ENCODE results near the gene NME8.
A peak's percentile ranks its signal among the peaks of the same experiment; 100 is the strongest.
"Not testable (repeated sequence)": the region's sequence is repeated elsewhere in the genome, so short reads cannot be mapped to it uniquely, and the experiment has no call there.

Gene NME8, protein sequence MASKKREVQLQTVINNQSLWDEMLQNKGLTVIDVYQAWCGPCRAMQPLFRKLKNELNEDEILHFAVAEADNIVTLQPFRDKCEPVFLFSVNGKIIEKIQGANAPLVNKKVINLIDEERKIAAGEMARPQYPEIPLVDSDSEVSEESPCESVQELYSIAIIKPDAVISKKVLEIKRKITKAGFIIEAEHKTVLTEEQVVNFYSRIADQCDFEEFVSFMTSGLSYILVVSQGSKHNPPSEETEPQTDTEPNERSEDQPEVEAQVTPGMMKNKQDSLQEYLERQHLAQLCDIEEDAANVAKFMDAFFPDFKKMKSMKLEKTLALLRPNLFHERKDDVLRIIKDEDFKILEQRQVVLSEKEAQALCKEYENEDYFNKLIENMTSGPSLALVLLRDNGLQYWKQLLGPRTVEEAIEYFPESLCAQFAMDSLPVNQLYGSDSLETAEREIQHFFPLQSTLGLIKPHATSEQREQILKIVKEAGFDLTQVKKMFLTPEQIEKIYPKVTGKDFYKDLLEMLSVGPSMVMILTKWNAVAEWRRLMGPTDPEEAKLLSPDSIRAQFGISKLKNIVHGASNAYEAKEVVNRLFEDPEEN

GRCh38 chr7:37848297-37848696 is at the start of gene NME8:
NME8 (plus strand) TSS chr7:37848597; CDS start chr7:37850267, 1,670 bp downstream.
- no peak for DNase-seq

- no peak for DNase-seq
These were observed 42.2 kb upstream of the NME8 start for GRCh38 chr7:37806152-37806551.

GRCh38 chr7:37812161-37812580 is 36.2 kb upstream of the NME8 start:
- DNase-seq: not testable (repeated sequence)

GRCh38 chr7:37815671-37816371 is 32.6 kb upstream of the NME8 start:
- no peak for DNase-seq

DNA sequence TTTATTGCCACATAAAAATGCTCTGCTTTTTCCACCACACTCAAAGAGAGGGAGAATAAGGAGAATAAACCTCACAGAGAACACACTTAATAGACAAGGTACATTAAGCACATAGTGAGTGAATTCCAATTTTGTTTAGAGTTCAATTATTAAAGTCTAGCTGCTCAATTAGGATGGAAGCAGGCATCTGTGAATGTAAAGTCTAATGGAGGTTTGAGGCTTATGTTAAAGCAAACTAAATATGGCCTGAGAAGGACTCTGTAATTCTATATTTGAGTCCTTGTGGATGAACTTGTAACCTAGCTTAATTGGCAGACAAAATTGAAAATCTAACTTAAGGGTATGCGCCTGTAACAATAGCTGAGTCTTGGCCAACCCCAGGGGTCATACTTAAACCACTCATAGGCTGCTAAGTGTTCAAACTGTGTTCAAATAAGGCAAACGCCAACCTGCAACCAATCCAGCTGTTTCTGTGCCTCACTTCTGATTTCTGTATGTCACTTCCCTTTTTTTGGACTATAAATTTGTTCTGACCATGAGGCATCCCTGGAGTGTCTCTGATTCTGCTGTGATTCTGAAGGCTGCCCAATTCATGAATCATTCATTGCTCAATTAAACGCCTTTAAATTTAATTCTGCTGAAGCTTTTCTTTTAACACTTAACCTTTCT is 31.3 kb upstream of the NME8 start:
- no peak for DNase-seq

GRCh38 chr7:37817591-37817960 is 30.8 kb upstream of the NME8 start:
- DNase-seq: no peak

GRCh38 chr7:37817996-37818720 is 30.2 kb upstream of the NME8 start:
- DNase-seq: no peak

DNA sequence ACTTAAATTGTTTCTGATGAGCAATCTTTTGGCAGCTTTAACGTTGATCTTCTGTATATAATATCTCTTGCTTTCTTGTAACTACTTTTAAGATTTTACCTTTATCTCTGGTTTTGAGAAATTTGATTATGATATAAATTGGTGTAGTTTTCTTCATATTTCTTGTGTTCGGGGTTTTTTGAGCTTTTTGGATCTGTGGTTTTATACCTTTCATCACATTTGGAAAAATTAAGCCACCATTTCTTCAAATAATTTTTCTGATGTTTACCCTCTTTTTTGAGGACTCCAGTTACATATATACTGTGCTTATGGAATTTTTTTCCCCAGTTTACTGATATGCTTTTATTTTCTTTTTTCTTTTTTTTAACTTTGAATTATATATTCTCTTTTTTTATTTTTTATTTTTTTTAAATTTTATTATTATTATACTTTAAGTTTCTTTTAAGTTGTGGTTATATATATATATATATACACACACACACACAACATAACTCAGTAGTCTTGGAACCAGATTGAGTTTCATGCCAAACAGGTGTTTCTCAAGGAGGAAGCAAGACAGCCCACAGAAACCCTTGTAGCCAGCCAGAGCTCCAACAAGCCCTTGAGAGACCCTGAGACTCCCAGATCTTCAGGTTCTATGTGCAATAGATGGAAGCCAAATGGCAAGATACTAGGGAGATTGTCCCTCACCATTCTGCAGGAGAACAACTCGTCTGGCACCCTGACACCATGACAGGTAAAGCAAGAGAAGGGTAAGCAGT is 27.5 kb upstream of the NME8 start:
- no peak for DNase-seq

GRCh38 chr7:37822946-37823345 is 25.5 kb upstream of the NME8 start:
- DNase-seq: no peak

- no peak for DNase-seq
These were observed 24.8 kb upstream of the NME8 start for GRCh38 chr7:37823557-37823956.

DNA sequence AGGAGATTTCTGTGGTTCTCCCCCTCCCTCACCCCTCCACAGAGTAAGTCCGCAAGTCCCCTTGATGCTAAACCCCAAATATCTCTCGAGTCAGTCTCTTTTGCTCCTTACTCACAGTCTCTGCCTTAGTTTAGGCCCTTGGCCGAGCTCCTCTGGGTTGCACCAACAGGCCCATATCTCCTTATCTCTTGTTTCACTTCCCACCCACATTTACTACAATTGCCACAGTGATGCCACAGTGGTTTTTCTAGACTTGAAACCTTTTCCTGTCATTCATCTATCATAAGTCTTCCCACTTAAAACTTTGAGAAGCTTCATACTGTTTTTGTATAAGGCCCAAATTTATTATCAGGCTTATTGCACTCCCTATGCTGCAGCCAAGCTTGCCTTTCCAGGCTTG is 23.4 kb upstream of the NME8 start:
- no peak for DNase-seq

DNA sequence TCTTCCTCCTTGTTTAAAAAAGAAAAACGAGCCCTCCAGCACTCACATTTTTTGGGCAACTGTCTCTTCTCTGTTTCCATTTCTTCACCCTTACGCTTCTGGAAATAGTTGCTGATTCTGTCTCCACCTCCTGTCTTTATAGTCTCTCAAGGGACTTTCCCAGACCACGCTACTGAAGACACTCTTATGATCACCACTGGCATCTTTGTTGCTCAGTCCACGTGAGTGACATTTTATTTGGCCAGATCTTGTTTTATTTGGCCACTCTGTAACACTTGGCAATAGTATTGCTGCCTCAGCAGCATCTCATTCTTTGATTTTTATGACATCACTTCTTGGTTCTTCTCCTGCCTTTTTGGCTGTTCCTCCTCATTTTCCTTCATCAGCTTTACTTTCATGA is 21.6 kb upstream of the NME8 start:
- DNase-seq: no peak

DNA sequence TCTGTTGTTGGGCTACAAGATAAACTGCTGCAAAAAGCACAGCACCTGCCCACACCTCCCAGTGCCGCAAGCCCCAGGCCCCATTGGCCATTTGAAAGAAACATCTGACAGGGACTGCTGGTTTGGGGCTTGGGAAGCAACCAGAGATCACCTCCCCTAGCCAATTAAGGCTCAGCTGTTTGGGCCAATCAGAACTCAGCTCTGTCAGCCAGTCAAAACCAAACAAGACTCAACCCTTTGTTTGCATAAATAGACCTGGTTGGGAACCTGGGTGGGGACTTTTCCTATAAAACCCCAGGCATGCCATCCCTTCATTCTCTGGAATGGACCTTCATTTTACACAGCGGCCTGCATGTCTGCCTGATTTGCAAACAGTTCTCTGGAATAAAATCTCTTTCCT is 17.2 kb upstream of the NME8 start:
- DNase-seq: no peak

- no peak for DNase-seq
These were observed 16.2 kb upstream of the NME8 start for GRCh38 chr7:37832194-37832593.

GRCh38 chr7:37833107-37833817 is 15.1 kb upstream of the NME8 start:
- DNase-seq: peak; percentile 17

GRCh38 chr7:37833818-37834146 is 14.6 kb upstream of the NME8 start:
- no peak for DNase-seq

DNA sequence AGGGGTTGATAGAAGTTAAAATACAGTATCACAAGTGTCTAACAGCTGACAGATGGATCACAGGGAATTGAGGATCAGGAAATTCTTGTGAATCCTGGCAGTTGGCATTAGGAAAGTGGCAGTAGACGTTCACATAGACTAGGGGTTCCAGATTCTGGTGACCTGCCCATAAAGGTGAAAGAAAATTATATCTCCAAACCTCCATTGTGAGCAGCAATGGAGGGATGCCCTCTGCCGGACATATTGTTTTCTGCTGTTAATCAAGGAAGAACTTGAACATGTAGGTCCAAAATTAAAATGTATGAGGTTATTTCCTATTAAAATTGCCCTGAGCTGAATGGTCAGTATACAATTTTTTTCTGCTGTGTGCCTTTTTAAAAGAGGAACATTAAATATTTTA is 5.1 kb downstream of the NME8 start:
- no peak for DNase-seq

DNA sequence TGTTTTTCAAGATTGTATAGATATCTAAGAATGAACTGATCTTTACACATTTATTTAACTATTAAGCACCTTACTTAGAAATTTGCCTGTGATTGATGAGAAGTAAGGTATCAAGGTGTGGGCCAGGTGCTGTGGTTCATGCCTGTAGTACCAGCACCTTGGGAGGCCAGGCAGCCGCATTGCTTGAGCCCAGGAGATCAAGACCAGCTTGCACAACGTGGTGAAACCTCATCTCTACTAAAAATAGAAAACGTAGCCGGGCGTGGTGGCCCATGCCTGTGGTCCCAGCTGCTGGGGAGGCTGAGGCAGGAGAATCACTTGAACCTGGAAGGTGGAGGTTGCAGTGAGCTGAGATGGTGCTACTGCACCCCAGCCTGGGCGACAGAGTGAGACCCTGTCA is 33.7 kb downstream of the NME8 start:
- DNase-seq: no peak

DNA sequence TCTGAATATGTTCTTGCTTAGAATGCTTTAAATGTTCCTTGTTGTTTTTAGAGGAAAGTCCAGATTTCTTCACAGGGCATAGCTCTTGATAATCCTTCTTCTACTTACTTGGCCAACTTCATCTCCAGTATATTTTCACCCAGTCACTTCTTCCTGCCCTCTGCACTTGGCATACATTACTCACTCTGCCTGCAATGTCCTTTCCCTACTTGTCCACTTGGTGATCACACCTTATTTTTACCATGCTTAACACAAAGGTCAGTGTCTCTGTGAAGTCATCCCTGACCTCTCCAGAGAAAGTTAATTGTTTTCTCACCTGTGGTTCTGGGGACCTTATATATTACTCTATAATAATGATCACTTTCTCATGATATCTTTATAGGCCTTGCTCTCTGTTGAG is 45.0 kb downstream of the NME8 start:
- DNase-seq: no peak

DNA sequence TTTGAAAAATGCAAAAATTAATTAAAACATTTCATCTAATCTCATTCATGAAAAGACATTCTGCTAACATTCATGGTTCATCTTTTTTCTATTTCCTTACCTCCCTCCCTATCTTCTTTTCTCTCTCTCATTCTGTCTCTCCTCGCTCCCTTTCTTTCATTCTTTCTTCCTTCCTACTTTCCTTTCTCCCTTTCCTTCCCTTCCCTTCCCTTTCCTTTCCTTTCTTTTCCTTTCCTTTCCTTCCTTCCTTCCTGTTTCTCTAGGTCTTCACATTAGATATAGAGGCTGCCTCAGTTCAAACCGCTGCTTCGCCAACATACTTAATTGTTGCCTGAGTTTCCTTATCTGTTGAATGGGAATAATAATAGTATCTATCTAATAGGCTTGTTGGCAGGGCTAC is 46.3 kb downstream of the NME8 start:
- no peak for DNase-seq

DNA sequence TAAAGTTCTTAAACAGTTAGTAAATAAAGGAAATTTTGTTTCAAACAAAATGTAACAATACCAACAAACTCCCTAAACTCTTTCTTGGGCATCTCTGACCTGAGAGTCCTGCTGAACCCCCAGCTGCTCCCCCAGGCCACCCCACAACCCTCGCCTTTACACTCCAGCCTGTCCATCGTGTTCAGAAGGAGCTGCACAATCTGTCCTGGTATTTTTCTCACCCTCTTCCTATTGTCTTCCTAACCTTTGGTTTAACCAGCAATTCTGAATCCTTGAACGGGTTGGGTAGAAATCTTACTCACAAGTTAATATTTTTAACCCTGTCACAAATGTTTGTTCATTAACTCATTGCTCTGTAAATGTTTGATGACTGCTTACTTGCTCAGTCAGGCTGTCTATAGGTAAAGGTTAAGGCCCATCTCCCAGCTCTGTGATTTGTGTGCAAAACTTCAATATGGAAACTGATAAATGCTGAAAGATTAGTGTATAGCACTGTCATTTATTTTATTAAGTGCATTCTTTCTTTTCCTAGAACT is 51.4 kb downstream of the NME8 start:
- no peak for DNase-seq
